Posterior cingulate gyrus (tissue), 11 donors: ENCODE measurements around the gene NACC2.
"Not testable (repeated sequence)": the region's sequence is repeated elsewhere in the genome, so short reads cannot be mapped to it uniquely, and the experiment has no call there.

Experiments
- DNase-seq, 10 donors: peaks; one replicate each; pipeline versions ENCODE4 v3.0.0 to v3.0.0-alpha.2; 2020 to 2021; ENCODE audit warnings: mixed read lengths in 3 of 10
- intact Hi-C: fragments of 100-400 bp; cut with DNase I; formaldehyde crosslinking; loops from one replicate; pipeline ENCODE4 v1.15.1; 2023

The NACC2 gene

DNA sequence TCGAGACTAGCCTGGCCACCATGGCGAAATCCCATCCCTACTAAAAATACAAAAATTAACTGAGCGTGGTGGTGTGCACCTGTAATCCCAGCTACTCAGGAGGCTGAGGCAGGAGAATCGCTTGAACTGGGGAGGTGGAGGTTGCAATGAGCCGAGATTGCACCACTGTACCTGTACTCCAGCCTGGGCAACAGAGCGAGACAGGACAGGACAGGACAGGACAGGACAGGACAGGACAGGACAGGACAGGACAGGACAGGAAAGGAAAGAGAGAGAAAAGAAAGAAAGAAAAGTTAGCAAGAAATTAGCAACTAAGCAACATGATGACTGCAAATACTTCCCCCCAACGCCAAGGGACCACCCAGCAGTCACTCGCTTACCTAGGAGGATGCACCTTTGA lies 33.2 kb downstream of the NACC2 start:
- DNase-seq, intact Hi-C loops: not testable (repeated sequence)

DNA sequence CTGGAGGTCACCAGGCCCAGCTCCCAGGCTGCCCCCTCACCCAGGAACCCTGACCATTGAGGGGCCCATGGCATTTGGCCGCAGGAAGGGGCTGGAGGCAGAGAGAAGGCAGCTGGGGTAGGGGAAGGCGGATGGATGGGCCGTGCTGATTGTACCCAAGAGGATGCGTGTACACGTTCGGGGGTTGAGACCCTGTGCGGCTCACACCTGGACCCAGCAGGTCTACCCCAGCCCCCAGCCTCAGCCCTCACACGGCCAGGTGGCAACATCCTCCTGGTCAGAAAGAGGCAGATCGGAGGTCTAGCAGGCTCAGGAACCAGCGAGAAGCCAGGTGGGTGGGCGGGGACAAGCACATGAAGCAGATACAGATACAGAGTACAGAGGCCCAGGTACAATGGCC lies 33.7 kb downstream of the NACC2 start:
- intact Hi-C loops = no loop called here
- peak in 5 of 10 donors; percentile 2 to 53 (median 30) for DNase-seq

DNA sequence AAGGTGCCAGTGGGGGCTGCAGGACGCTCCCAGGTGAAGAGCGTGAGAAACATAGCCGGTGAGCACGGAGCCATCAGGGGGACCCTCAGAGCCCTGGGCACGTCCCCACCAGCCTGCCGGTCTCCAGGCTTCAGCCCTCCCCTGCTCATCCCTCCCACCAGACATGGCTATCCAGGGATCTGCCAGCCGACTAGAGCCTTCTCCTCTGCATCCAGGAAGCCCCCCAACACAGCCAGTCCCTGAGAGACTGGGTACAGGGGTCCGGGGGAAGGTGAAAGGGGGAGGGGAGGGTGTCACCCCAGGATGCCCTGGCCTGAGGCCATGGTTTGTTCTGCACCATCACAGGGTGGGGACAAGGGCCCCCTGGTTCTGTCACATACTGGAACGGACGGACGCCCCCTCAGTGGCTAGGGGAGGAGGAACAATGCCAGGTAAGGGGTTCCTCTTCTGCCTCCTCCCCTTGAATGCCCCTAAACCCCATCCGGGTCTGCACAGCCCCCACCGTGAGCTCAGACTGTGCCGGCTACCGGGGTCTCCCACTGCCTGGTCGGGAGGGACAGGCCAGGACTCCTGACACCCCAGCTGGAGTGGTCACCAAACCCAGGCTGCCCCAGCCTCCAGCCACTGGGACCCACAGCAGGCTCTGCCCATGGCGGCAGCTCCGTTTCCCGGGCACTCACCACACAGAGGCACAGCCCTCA lies 34.3 kb downstream of the NACC2 start:
- peak in 4 of 10 donors; percentile 2 to 81 (median 64) for DNase-seq
- intact Hi-C loops = no loop called here

DNA sequence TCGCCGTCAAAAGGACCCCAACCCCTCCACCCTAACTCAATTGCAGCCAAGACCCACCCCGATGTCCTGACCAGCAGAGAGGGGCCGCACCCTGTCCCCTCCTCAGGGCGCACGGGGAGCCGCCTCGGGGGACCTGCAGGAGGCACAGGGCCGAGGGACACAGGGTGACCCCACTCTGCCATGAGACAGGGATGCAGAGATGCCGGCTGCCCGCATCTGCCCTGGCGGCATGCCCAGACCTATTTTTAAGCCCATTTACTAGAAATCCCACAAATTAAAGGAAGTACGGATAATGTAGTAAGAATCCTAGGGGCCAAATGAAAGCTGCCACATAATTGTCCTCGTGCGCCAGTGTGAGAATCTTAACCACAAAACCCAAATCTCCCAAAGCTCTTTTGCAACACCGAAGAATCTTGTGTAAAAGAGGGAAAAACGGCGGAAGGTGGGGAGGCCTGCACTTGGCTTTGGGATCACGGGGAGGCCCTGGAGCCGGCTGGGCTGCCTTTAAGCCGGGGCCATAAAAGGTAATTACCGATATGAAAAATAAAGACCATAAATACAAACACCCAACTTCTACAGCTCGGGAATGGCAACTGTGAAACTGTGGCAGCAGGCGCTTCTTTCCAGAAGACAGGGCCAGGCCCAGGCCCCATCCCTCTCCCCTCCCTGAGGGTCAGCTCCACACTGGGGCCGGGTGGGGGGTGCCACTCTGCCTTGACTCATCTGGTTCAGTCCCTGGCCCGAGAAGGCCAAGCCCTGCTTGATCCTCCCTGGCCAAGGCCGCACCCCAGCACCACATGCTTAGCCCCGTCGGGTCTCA lies 35.0 kb downstream of the NACC2 start:
- peak in 4 of 10 donors; percentile 13 to 85 (median 71) for DNase-seq
- intact Hi-C loops = no loop called here

DNA sequence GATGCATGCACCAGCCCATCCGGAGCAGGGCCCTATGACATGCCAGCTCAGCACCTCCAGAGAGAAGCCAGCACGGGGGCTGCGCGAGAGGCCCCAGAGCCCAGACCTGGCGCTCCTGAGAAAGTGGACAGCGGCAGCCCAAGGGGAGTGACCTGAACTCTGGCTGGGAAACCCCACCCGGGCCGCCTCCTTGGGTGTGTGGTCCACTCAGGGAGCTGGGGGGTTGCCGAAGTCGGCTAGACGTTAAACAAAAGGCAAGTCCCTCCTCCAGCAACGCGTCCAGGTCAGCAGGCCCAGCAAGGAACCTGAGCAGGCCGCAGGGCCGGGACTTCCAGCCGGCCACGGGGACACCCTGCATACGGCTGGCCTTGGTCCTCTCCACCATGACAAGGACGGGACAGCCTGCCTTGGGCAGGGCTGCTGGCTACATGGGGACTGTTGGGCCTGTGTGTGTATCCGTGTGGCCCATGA lies 35.7 kb downstream of the NACC2 start:
- peak in 3 of 10 donors; percentile 66 to 80 (median 77) for DNase-seq
- intact Hi-C loops = no loop called here

DNA sequence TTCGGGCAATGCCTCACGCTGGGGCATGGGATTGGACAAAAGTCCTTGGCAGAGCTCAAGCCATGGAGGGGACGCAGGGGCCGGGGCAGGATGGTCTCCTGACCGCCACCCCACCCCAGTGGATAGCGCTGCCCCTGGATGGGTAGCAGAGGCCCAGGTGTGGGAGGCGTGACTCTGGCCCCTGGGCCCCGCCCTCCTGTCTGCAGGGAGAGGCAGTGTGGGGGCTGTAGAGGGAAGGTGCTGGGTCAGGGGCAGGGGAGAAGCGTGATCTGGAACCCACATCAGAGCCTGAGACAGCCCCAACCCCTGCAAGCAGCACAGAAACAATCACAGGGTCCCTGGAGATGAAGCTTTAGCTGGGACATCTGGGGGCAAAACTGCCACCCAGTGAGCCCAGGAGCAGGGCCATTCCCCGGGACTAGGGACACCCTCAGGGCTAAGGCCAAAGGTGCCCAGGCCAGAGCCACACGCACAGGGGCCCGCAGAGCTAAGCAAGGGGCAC lies 36.2 kb downstream of the NACC2 start:
- intact Hi-C loops = no loop called here
- peak in 2 of 10 donors; percentile 65 to 70 for DNase-seq

DNA sequence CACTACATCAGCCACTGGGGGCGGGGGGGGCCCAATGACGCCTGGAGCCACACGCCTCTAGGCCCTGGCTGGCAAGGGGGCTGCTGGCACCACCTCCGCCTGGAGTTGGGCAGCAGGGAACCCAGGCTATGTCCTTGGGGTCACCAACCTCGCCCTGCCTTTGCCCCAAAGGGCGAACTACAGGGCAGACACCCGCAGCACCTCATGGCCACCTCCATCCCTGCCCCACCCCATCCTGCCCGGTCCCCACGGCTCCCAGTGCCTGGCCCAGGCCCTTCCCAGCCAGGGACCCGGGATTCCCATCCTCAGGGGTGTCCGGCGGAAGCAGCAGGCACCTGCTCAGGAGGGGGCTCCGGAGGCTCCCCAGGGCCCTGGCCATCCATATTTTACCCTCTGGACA lies 37.0 kb downstream of the NACC2 start:
- intact Hi-C loops = no loop called here
- peak in 2 of 10 donors; percentile 69 to 74 for DNase-seq

DNA sequence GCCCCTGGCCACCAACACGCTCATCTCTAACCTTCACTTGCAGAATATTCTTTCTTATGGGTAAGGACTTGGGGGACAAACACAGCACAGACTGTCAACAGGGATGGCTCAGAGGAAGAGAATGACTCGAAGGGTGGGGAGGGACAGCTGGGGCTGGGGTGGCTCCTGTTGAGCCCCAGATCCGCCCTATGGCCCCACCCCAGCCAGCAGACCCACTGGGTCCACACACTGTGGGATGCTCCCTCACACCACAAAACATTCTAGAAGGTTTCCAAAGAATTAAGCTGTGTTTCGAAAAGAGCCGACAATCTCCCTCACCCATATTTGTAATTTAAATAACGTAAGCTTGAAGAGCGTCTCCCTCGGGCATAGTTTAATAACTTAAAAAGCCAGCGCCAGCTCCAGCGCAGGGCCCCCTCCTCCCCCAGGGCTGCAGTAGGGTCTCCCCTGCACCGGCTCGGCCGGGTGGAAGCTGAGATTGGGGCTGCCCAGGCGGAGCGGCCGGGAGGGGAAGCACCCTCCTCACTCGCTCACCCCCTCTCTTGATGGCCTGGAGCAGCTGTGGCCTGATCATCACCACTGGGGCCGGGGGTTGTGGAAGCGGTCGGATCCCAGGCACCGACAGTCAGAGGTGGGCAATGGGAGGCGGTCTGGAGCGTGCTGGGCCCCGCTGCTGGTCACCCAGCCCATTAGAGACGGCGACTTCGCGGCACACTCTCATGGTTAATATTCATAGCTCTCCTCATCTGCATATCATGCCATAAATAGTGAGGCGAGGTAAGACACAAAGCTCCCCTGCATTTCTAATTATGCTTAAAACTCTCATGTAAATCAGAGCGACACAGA lies 37.6 kb downstream of the NACC2 start:
- DNase-seq = peak in 2 of 10 donors; percentile 67 to 77
- intact Hi-C loops = no loop called here

DNA sequence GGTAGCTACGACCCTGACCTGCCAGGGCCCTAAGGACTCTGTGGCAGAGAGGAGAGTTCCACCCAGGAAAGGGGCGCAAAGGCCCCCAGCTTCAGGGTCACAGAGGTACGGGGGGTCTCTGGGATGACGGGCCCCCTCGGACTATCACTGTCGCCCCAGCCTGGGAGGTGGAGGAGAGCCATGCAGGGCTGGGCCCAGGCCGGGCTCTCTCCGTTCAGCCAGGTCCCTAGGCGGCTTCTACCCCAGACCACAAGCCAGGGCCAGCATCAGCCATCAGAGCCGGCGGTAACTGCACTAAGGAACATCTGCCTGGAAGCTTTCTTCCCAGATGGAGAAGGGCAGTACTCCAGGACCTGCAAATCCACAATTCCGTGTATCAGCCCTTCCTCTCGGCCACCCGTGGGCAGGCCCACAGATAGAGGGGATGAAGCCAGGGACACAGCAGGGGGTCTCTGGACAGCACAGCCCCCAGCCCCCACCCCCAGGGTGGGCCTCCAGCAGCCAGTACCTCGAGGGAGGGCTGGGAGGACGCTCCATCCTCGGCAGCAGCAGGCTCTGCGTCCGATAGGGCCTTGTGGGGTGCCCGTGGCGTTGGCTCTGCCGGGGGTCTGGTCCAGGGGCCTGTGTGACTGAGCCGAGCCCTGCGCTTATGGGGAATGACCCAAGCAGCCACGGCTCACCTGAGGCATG lies 38.4 kb downstream of the NACC2 start:
- intact Hi-C loops = no loop called here
- DNase-seq = peak in 1 of 10 donors; percentile 82

DNA sequence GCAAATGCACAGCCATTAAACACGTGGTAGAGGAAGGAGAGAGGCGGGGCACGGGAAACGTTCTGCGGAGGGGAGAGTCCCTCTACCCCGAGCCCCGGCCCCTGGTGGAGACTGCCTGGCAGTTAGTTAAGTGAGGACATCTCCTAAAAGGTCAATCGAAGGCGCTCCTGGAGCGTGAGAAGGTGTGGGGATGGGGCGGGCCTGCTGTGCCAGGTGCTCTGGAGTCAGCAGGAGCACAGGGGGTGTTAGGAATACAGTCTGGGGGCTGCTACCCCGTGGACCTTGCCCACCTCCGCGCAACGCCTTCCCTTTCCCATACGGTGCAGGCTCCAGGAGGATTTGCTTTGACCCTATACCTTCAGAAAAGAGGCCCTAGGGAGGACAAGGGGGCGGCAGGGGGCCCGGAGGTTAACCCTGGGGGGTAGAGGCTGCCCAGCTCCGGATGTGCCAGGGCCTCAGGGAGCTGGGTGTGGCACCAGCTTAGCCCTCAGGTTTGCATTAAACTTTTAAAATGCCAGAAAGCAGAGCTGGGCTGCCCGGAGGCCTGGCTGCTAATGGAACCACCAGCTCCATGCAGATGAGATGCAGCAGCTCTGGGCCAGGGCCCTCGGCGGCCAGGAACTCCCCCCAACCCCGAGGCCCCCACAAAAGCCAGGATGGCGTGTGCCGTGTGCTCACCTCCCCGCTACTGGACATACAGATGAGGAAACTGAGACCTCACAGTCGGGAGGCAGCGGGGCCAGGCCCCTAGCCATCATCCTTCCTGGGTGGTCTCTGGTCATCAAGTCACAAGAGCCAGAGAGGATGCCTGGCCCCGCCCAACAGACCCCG lies 39.2 kb downstream of the NACC2 start:
- peak in 2 of 10 donors; percentile 75 to 85 for DNase-seq
- intact Hi-C loops = no loop called here

DNA sequence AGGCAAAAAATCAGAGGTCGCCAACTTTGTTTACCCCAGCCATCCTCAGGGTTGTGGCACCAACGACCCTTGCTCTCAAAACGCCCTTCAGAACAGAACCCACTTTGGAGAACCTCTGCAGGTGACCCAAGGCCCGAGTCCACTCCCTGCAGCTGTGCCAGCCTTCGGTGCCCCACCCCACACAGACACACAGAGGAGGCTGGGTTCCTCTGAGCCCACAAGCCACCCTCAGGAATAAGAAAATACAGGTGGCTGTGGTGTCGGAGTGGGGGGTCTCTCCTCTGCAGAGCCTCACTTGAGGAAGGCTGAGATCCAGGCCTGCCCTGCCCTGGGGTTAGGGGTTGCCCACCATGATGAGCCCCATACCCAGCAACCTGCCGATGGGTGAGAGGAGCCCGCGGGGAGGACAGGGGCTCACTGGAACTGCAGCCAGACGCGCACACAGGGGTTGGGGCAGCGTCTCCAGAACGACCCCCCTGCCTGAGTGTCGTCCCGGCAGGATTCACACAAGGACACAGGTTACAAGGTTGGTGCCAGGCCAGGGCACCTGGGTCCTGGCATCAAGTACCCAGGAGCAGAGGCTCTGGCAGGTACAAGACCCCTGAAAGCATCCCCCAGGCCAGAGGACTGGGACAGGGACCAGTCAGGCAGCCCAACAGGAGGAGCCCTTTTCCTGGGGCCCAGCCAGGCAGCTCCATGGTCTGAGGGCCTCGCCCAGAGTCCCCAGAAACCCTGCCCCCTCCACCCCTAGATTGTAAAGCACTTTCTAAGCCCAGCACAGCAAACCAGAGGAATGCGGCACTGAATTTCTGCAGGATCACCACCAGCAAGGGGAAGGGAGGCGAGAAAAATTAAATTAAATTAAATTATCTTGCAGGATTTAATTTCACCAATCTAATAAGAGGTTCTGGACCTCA lies 40.0 kb downstream of the NACC2 start:
- intact Hi-C loops = loop anchor here (5.0 kb wide), 3 partner anchors 32 to 93 kb away; partner anchors contain the start of gene UBAC1
- DNase-seq = peak in 2 of 10 donors; percentile 75 to 83

DNA sequence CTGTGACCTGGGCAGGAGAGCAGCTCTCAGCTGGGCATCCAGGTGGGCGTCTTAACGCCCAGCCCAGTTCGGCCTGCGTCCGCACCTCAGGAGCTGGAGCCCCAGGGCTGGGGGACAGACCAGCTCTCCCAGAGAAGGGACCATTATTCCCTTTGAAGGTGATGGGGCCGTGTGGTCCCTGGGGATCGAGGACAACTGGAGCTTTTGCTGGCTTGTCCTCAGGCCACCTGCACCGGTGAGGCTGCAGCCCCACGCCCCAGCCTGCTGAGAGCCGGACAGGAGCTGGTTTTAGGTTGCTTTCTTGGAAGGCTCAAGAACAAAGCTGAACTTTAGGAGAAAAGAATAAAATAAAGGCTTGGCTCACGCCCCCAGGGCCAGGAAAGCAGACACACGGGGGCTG lies 40.9 kb downstream of the NACC2 start:
- intact Hi-C loops = loop anchor here (5.0 kb wide), 3 partner anchors 33 to 92 kb away; partner anchors contain the start of gene UBAC1
- DNase-seq = peak in 2 of 10 donors; percentile 76 to 77

DNA sequence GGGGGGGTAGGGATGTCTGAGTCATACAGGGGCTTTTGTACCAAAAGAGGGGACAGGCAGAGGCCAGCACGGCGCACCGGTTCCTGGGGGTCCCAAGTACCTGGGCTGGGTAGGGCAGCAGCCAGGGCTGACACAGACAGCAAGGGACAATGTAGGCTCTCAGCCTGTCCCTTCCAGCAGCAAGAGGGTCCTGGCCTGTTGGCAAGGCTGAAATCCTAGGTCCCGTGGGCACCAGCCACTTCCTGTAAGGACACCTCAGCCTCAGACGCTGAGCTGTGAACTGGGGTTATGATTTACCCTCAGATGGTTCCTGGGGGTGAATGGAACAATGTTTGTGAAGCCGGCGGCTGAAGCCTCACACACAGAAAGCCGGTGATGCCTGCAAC lies 41.3 kb downstream of the NACC2 start:
- DNase-seq = peak in 2 of 10 donors; percentile 70 to 76
- intact Hi-C loops = loop anchor here (5.0 kb wide), 3 partner anchors 34 to 91 kb away; partner anchors contain the start of gene UBAC1

DNA sequence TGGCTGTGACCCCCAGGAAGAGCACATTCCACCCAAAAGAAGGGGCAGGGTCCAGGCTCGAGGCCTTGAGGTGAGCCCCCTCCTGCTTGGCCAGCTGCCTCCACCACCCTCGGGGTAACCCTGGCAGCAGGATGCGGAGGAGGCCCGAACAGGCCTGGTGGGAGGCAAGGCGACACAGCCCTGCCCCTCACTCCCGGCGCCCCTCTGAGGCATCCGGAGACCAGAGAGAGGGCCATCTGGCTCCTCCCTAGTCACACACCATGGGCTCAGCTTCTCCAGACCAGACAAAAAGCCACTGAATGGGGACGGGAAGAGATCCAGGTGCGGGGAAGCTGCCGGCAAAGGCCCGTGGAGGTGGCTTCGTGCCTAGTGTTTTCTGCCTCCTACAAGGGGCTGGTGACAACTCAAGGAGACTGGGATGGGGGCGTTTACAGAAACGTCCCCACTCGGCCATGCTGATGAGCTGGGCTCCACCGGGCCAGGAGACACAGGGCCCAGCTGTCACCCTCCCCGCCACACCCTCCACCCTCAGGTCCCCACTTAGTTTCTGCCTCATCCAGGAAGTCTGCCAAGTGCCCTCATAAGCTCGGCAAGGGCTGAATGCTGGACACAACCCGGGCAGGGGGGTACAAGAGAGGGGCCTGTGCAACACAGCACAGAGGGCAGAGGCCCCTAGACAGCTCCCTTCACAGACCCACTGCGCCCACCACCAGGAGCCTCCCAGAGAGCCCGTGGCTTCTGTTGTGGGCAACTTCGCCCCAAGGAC lies 41.9 kb downstream of the NACC2 start:
- intact Hi-C loops = loop anchor here (5.0 kb wide), 3 partner anchors 34 to 91 kb away; partner anchors contain the start of gene UBAC1
- peak in 2 of 10 donors; percentile 79 to 86 for DNase-seq

DNA sequence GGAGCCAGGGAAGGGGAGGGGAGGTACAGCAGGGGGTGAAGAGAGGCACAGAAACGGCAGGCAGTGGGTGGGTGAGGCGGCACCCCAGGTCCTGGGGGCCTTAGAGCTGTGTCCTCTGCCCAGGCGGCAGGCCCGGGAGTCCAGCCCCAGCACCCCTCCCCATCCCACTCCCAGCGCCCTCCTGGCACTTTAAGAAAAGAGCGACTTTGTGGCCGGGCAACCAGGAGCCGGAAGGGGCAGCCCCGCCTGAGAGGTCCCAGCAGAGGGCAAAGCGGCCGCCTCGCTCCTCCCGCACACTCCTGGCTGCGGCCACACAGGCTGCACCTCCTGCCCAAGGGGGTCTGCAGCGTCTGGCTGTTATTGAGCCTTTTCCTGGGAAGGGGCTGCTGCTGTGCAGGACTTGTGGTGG lies 42.6 kb downstream of the NACC2 start:
- DNase-seq = peak in 6 of 10 donors; percentile 46 to 92 (median 54)
- intact Hi-C loops = loop anchor here (5.0 kb wide), 3 partner anchors 35 to 90 kb away; partner anchors contain the start of gene UBAC1

DNA sequence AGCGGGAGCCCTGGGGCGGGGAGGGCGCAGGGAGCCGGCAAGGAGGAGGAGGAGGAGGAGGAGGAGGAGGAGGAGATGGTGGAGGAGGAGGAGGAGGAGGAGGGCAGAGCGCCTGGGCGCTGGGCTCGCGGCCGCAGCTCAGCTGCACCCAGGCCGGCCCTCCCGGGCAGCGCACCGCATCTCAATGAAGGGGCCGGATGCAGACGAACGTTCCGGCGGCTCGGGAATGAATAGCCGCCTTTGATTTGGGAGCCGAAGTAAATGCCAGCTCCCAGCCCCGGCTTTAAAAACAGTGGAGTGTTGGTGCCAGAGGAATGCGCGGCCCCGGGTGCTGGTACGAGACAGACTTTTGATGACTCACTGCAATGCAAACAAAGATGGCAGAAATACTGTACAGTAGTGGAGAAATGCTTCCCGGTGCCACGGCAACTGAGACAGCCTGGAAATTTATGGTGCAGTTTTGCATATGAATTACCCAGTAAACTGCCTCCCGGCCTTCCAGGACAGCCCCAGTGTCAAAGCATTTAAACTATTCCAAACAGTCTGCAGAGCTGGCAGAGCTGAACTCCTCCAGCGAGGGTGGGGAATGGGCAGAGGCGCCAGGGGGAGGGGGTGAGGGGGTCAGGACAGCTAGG lies 43.1 kb downstream of the NACC2 start:
- peak; percentile 76 to 98 (median 88) for DNase-seq
- intact Hi-C loops = loop anchor here (5.0 kb wide), 3 partner anchors 35 to 90 kb away; partner anchors contain the start of gene UBAC1
